MV-4-11 (cell line): Measurements from ENCODE around the gene SYCE3.
"Not testable (repeated sequence)": the region's sequence is repeated elsewhere in the genome, so short reads cannot be mapped to it uniquely, and the experiment has no call there.

Source experiments
- DNase-seq: peaks from one replicate; lab custom pipeline; 2025; lab: John Stamatoyannopoulos, UW

SYCE3 gene

GRCh38 chr22:50562523-50563412, at the start of gene SYCE3:
Gene SYCE3, minus strand, starts transcription at chr22:50562919. Its CDS starts 6,514 bp downstream, at chr22:50556405.
- peak; percentile 90 for DNase-seq

GRCh38 chr22:50612168-50612527, 49.4 kb upstream of the SYCE3 start:
- no peak for DNase-seq

- no peak for DNase-seq
Observed at GRCh38 chr22:50611341-50612060, 48.8 kb upstream of the SYCE3 start.

GRCh38 chr22:50610581-50610980, 47.9 kb upstream of the SYCE3 start:
- DNase-seq: no peak

- no peak for DNase-seq
Observed at GRCh38 chr22:50610041-50610451, 47.3 kb upstream of the SYCE3 start.

- DNase-seq: no peak
Observed at GRCh38 chr22:50609599-50609998, 46.9 kb upstream of the SYCE3 start.

- DNase-seq: no peak
Observed at GRCh38 chr22:50608996-50609395, 46.3 kb upstream of the SYCE3 start.

- DNase-seq: not testable (repeated sequence)
Observed at GRCh38 chr22:50608058-50608840, 45.5 kb upstream of the SYCE3 start.

- DNase-seq: no peak
Observed at GRCh38 chr22:50607659-50608020, 44.9 kb upstream of the SYCE3 start.

GRCh38 chr22:50606946-50607658, 44.4 kb upstream of the SYCE3 start:
- DNase-seq: no peak

GRCh38 chr22:50606165-50606945, 43.6 kb upstream of the SYCE3 start:
- DNase-seq: peak; percentile 24

- DNase-seq: no peak
Observed at GRCh38 chr22:50605613-50606074, 42.9 kb upstream of the SYCE3 start.

GRCh38 chr22:50605002-50605612, 42.4 kb upstream of the SYCE3 start:
- DNase-seq: no peak

- DNase-seq: no peak
Observed at GRCh38 chr22:50604256-50605001, 41.7 kb upstream of the SYCE3 start.

- DNase-seq: no peak
Observed at GRCh38 chr22:50603511-50604255, 41.0 kb upstream of the SYCE3 start.

- no peak for DNase-seq
Observed at GRCh38 chr22:50602338-50602700, 39.6 kb upstream of the SYCE3 start.

- no peak for DNase-seq
Observed at GRCh38 chr22:50601669-50602337, 39.1 kb upstream of the SYCE3 start.

- DNase-seq: no peak
Observed at GRCh38 chr22:50600967-50601668, 38.4 kb upstream of the SYCE3 start.
